ENCODE results near the gene MS4A18. TPM values are rescaled to one million over a fixed set of nuclear protein-coding genes. Genes with fewer than 3 reads are reported as not detected.

MS4A18 gene
- total and polyA plus RNA-seq, 12 donors, result not detected

DNA sequence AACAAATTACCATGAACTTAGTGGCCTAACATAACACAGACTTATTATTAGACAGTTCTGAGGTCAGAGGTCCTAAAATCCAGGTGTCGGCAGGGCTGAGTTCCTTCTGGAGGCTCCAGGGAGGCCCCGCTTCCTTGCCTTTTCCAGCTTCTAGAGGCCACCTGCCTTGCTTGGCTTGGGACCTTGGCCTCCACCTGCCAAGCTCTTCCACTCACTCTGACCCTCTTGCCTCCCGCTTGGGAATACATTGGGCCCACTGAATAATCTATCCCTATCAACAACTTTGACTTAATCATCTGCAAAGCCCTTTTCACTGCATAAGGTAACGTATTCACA lies 57.4 kb downstream of the MS4A18 start:
- no peak for DNase-seq
- intact Hi-C loops (cut with DNase I), result no loop called here
- TF ChIP-seq POLR2A (IDR thresholded peaks at IDR 0.05), result no peak
- TF ChIP-seq, protein P1, sequence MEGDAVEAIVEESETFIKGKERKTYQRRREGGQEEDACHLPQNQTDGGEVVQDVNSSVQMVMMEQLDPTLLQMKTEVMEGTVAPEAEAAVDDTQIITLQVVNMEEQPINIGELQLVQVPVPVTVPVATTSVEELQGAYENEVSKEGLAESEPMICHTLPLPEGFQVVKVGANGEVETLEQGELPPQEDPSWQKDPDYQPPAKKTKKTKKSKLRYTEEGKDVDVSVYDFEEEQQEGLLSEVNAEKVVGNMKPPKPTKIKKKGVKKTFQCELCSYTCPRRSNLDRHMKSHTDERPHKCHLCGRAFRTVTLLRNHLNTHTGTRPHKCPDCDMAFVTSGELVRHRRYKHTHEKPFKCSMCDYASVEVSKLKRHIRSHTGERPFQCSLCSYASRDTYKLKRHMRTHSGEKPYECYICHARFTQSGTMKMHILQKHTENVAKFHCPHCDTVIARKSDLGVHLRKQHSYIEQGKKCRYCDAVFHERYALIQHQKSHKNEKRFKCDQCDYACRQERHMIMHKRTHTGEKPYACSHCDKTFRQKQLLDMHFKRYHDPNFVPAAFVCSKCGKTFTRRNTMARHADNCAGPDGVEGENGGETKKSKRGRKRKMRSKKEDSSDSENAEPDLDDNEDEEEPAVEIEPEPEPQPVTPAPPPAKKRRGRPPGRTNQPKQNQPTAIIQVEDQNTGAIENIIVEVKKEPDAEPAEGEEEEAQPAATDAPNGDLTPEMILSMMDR (IDR thresholded peaks at IDR 0.05), result no peak
- Histone ChIP-seq H3K9me3 (replicated peaks in 1 of 3) (no peaks in the 10 kb centered on the region), H3K36me3 (replicated peaks in 1 of 2) (no peaks in the 10 kb centered on the region), H3K4me3 (no peak overlapping the region), H3K27ac (no peak overlapping the region), H3K4me1 (replicated peaks in 1 of 2) (no peaks in the 10 kb centered on the region), H3K27me3 (no peaks in the 10 kb centered on the region)
- 92 to 96% (median 94%) methylated on average over 4 of the region's 4 CpGs for WGBS, 4 donors

DNA sequence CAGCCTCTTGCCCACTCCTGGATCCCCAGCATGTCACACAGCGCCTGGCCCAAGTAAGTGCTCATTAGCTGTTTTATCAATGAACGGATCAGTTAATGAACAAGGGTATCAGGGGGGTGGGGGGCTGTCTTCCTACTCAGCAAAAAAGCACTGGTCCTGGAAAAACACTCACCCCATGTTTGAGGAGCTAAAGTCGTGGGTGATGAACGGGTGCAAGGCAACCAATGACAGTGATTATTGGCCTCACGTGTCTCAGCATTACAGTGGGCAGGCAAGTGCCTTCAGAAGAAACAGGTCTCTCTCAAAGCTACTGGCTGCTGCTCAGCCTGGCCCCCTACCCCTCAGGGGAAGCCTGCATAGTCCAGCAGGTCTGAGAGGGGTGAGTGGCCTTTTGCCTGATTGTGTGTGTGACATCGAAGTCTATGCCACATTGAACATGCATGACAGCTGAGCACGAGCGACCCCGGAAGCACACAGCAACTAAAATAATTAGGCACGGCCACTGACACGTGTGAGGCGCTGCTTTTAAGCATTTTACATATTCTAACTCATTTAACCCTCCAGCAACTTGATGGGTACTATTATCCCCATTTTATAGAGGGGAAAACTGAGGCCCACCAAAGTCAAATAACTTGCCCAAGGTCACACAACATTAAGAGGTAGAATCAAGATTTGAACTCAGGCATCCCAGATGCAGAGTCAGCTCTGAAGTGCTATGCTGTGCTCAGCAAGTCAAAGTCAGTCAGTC lies 58.0 kb downstream of the MS4A18 start:
- no peaks in the 10 kb centered on the region for H3K36me3 ChIP-seq (replicated peaks in 1 of 2)
- DNase-seq, result no peak
- H3K4me3 ChIP-seq, result no peak overlapping the region
- H3K4me1 ChIP-seq (replicated peaks in 1 of 2), result no peaks in the 10 kb centered on the region
- no peak for TF ChIP-seq POLR2A (IDR thresholded peaks at IDR 0.05)
- TF ChIP-seq, protein P1 (IDR thresholded peaks at IDR 0.05), result no peak
- no peak overlapping the region for H3K27ac ChIP-seq
- no peaks in the 10 kb centered on the region for H3K9me3 ChIP-seq (replicated peaks in 1 of 3)
- H3K27me3 ChIP-seq, result no peaks in the 10 kb centered on the region
- WGBS, 4 donors, result 79 to 87% (median 85%) methylated on average over 12 of the region's 12 CpGs
- intact Hi-C loops (cut with DNase I), result no loop called here

DNA sequence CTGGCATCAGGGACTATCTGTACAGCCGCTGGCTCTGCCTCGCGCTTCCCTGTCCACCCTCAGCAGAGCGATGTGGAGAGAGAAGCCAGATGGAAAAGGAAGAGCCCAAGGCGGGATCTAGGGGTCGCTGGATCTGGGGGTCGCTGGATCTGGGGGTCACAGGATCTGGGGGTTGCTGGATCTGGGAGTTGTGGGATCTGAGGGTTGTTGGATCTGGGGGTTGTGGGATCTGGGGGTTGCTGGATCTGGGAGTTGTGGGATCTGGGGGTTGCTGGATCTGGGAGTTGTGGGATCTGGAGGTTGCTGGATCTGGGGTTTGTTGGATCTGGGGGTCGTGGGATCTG lies 58.6 kb downstream of the MS4A18 start:
- Histone ChIP-seq H3K36me3 (replicated peaks in 1 of 2) (no peaks in the 10 kb centered on the region), H3K9me3 (replicated peaks in 1 of 3) (no peaks in the 10 kb centered on the region), H3K4me3 (no peak overlapping the region), H3K27me3 (no peaks in the 10 kb centered on the region), H3K27ac (no peak overlapping the region), H3K4me1 (replicated peaks in 1 of 2) (no peaks in the 10 kb centered on the region)
- TF ChIP-seq, protein P1 (IDR thresholded peaks at IDR 0.05), result no peak
- TF ChIP-seq POLR2A (IDR thresholded peaks at IDR 0.05), result no peak
- 86 to 100% (median 95%) methylated on average over 5 to 8 of the region's 8 CpGs for WGBS, 4 donors
- intact Hi-C loops (cut with DNase I), result no loop called here
- DNase-seq, result no peak

DNA sequence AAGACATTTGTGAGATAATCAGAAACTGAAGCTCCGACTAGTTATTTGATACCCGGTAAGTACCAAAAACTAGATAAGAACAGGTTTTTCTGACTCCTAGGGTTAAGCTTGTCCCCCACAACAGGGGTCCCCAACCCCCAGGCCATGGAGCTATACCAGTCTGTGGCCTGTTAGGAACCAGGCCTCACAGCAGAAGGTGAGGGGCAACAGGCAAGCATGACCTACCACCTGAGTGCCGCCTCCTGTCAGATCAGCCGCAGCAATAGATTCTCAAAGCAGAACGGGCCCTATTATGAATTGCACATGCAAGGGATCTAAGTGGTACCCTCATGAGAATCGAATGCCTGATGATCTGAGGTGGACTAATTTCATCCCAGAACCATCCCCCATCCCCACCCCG lies 59.4 kb downstream of the MS4A18 start:
- H3K36me3 ChIP-seq (replicated peaks in 1 of 2), result no peaks in the 10 kb centered on the region
- no peak overlapping the region for H3K27ac ChIP-seq
- no peak for DNase-seq
- intact Hi-C loops (cut with DNase I), result no loop called here
- H3K4me3 ChIP-seq, result no peak overlapping the region
- H3K9me3 ChIP-seq (replicated peaks in 1 of 3), result no peaks in the 10 kb centered on the region
- no peaks in the 10 kb centered on the region for H3K4me1 ChIP-seq (replicated peaks in 1 of 2)
- WGBS, 4 donors, result 86 to 94% (median 87%) methylated on average over 7 of the region's 7 CpGs
- no peaks in the 10 kb centered on the region for H3K27me3 ChIP-seq
- TF ChIP-seq, protein P1 (IDR thresholded peaks at IDR 0.05), result no peak
- no peak for TF ChIP-seq POLR2A (IDR thresholded peaks at IDR 0.05)

Measured in adrenal gland (tissue), 12 donors.